ENCODE data around the gene ACOX1.

The ACOX1 gene

GRCh38 chr17:76014100-76014924 lies 35.3 kb upstream of the ACOX1 start:
- TF ChIP-seq GATA3 (IDR thresholded peaks at IDR 0.05; ENCODE audit: low read depth, low read length) = no peak
- TF ChIP-seq GATA2 (IDR thresholded peaks at IDR 0.05; ENCODE audit: low read depth, low read length) = peak; percentile 38; the same call in 1 of the 2 replicates

GRCh38 chr17:76013377-76013932 lies 34.5 kb upstream of the ACOX1 start:
- no peak for TF ChIP-seq GATA2 (IDR thresholded peaks at IDR 0.05; ENCODE audit: low read depth, low read length)
- TF ChIP-seq GATA3 (IDR thresholded peaks at IDR 0.05; ENCODE audit: low read depth, low read length) = no peak

GRCh38 chr17:76011951-76012350 lies 33.0 kb upstream of the ACOX1 start:
- TF ChIP-seq GATA2 (IDR thresholded peaks at IDR 0.05; ENCODE audit: low read depth, low read length) = no peak
- no peak for TF ChIP-seq GATA3 (IDR thresholded peaks at IDR 0.05; ENCODE audit: low read depth, low read length)

- no peak for TF ChIP-seq GATA3 (IDR thresholded peaks at IDR 0.05; ENCODE audit: low read depth, low read length)
- no peak for TF ChIP-seq GATA2 (IDR thresholded peaks at IDR 0.05; ENCODE audit: low read depth, low read length)
These were observed 31.1 kb upstream of the ACOX1 start for GRCh38 chr17:76009969-76010661.

- TF ChIP-seq GATA2 (IDR thresholded peaks at IDR 0.05; ENCODE audit: low read depth, low read length) (no peak), GATA3 (IDR thresholded peaks at IDR 0.05; ENCODE audit: low read depth, low read length) (no peak)
These were observed 30.5 kb upstream of the ACOX1 start for GRCh38 chr17:76009447-76009846.

GRCh38 chr17:76008630-76009425 lies 29.9 kb upstream of the ACOX1 start:
- TF ChIP-seq GATA3 (IDR thresholded peaks at IDR 0.05; ENCODE audit: low read depth, low read length) = no peak
- no peak for TF ChIP-seq GATA2 (IDR thresholded peaks at IDR 0.05; ENCODE audit: low read depth, low read length)

- no peak for TF ChIP-seq GATA3 (IDR thresholded peaks at IDR 0.05; ENCODE audit: low read depth, low read length)
- TF ChIP-seq GATA2 (IDR thresholded peaks at IDR 0.05; ENCODE audit: low read depth, low read length) = no peak
These were observed 29.2 kb upstream of the ACOX1 start for GRCh38 chr17:76008208-76008607.

GRCh38 chr17:76007850-76008165 lies 28.8 kb upstream of the ACOX1 start:
- TF ChIP-seq GATA2 (IDR thresholded peaks at IDR 0.05; ENCODE audit: low read depth, low read length) = no peak
- TF ChIP-seq GATA3 (IDR thresholded peaks at IDR 0.05; ENCODE audit: low read depth, low read length) = no peak

- no peak for TF ChIP-seq GATA3 (IDR thresholded peaks at IDR 0.05; ENCODE audit: low read depth, low read length)
- TF ChIP-seq GATA2 (IDR thresholded peaks at IDR 0.05; ENCODE audit: low read depth, low read length) = no peak
These were observed 28.3 kb upstream of the ACOX1 start for GRCh38 chr17:76007131-76007849.

- TF ChIP-seq GATA2 (IDR thresholded peaks at IDR 0.05; ENCODE audit: low read depth, low read length) (no peak), GATA3 (IDR thresholded peaks at IDR 0.05; ENCODE audit: low read depth, low read length) (no peak)
These were observed 26.5 kb upstream of the ACOX1 start for GRCh38 chr17:76005263-76006149.

GRCh38 chr17:76004750-76005262 lies 25.8 kb upstream of the ACOX1 start:
- TF ChIP-seq GATA3 (IDR thresholded peaks at IDR 0.05; ENCODE audit: low read depth, low read length) (no peak), GATA2 (IDR thresholded peaks at IDR 0.05; ENCODE audit: low read depth, low read length) (no peak)

GRCh38 chr17:76003915-76004314 lies 24.9 kb upstream of the ACOX1 start:
- TF ChIP-seq GATA2 (IDR thresholded peaks at IDR 0.05; ENCODE audit: low read depth, low read length) = no peak
- TF ChIP-seq GATA3 (IDR thresholded peaks at IDR 0.05; ENCODE audit: low read depth, low read length) = no peak
